Measurements from ENCODE around the gene NADK2. TPM values are rescaled to one million over a fixed set of nuclear protein-coding genes. Genes with fewer than 3 reads are reported as not detected.
"Not testable (repeated sequence)": the region's sequence is repeated elsewhere in the genome, so short reads cannot be mapped to it uniquely, and the experiment has no call there.

Gene NADK2
- total and polyA plus RNA-seq, 4 donors = 73.6 to 178 (median 88.0) TPM

GRCh38 chr5:36285837-36286615, 44.3 kb upstream of the NADK2 start:
- WGBS = 28% methylated on average over 2 of the region's 2 CpGs
- Histone ChIP-seq H3K27me3 (ENCODE audit: control insufficient read depth in 4 of 4, insufficient read depth in 4 of 4, low read length in 3 of 4) (no peaks in the 10 kb centered on the region), H3K27ac (ENCODE audit: low read depth in 1 of 2, low read length in 2 of 2) (no peak overlapping the region), H3K4me1 (ENCODE audit: control insufficient read depth in 4 of 4, insufficient read depth in 4 of 4, low read length in 3 of 4) (no peaks in the 10 kb centered on the region), H3K9me3 (ENCODE audit: control insufficient read depth in 4 of 4, low read length in 3 of 4) (peaks cover 0 to 4% (median 0%) of the 10 kb centered on the region in 4 donors), H3K4me3 (ENCODE audit: low read depth in 1 of 3, low read length in 3 of 3) (no peak overlapping the region), H3K36me3 (ENCODE audit: control insufficient read depth in 4 of 4, insufficient read depth in 3 of 4, low read depth in 1 of 4, low read length in 3 of 4) (no peaks in the 10 kb centered on the region), H3K9ac (ENCODE audit: low read depth in 1 of 2, low read length in 2 of 2) (no peak overlapping the region)
- no peak for TF ChIP-seq YY1 (IDR thresholded peaks at IDR 0.05)
- TF ChIP-seq RXRA (IDR thresholded peaks at IDR 0.05) = no peak
- no peak for TF ChIP-seq GABPA (IDR thresholded peaks at IDR 0.05 in 1 of 2, conservative IDR thresholded peaks at IDR 0.05 in 1 of 2)
- TF ChIP-seq, protein P1, sequence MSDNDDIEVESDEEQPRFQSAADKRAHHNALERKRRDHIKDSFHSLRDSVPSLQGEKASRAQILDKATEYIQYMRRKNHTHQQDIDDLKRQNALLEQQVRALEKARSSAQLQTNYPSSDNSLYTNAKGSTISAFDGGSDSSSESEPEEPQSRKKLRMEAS (IDR thresholded peaks at IDR 0.05) = no peak
- TF ChIP-seq CTCF (IDR thresholded peaks at IDR 0.05; ENCODE audit: low read depth, low read length, missing input control) = no peak
- TF ChIP-seq TAF1 (conservative IDR thresholded peaks at IDR 0.05) = no peak
- no peak for TF ChIP-seq EGR1 (IDR thresholded peaks at IDR 0.05; ENCODE audit: low read depth in 2 of 2)
- TF ChIP-seq RAD21 (IDR thresholded peaks at IDR 0.05) = no peak
- TF ChIP-seq HNF4A (conservative IDR thresholded peaks at IDR 0.05) = no peak
- no peak for DNase-seq (ENCODE audit: low spot score)

GRCh38 chr5:36283775-36284174, 42.0 kb upstream of the NADK2 start:
- not testable (repeated sequence) for H3K4me1 ChIP-seq (ENCODE audit: control insufficient read depth in 4 of 4, insufficient read depth in 4 of 4, low read length in 3 of 4); H3K9me3 ChIP-seq (ENCODE audit: control insufficient read depth in 4 of 4, low read length in 3 of 4); H3K9ac ChIP-seq (ENCODE audit: low read depth in 1 of 2, low read length in 2 of 2); H3K27ac ChIP-seq (ENCODE audit: low read depth in 1 of 2, low read length in 2 of 2); H3K4me3 ChIP-seq (ENCODE audit: low read depth in 1 of 3, low read length in 3 of 3); H3K36me3 ChIP-seq (ENCODE audit: control insufficient read depth in 4 of 4, insufficient read depth in 3 of 4, low read depth in 1 of 4, low read length in 3 of 4); DNase-seq (ENCODE audit: low spot score); H3K27me3 ChIP-seq (ENCODE audit: control insufficient read depth in 4 of 4, insufficient read depth in 4 of 4, low read length in 3 of 4)
- 90% methylated on average over 3 of the region's 3 CpGs for WGBS

DNA sequence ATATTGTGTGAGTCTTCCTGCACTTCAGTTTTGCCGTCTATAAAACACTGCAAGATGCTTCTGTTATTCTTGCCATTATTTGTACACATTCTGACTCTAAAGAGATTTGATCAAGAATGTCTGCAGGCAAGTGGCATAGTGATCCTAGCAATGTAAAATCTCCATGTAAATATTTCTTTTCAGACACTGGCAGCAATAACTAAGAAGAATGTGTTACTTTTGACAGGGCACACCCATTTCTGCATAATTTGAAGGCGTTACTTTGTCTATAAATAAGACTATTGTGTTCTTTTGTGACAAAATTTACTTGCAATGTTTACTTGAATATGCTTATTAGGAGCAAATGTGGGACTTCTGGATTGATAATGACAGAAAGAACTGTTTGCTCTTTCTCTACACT, 39.9 kb upstream of the NADK2 start:
- 93% methylated on average over 2 of the region's 2 CpGs for WGBS
- Histone ChIP-seq H3K4me3 (ENCODE audit: low read depth in 1 of 3, low read length in 3 of 3) (no peak overlapping the region), H3K9ac (ENCODE audit: low read depth in 1 of 2, low read length in 2 of 2) (no peak overlapping the region), H3K36me3 (ENCODE audit: control insufficient read depth in 4 of 4, insufficient read depth in 3 of 4, low read depth in 1 of 4, low read length in 3 of 4) (no peaks in the 10 kb centered on the region), H3K27me3 (ENCODE audit: control insufficient read depth in 4 of 4, insufficient read depth in 4 of 4, low read length in 3 of 4) (no peaks in the 10 kb centered on the region), H3K27ac (ENCODE audit: low read depth in 1 of 2, low read length in 2 of 2) (no peak overlapping the region), H3K4me1 (ENCODE audit: control insufficient read depth in 4 of 4, insufficient read depth in 4 of 4, low read length in 3 of 4) (peaks cover 3 to 9% (median 3%) of the 10 kb centered on the region in 4 donors), H3K9me3 (ENCODE audit: control insufficient read depth in 4 of 4, low read length in 3 of 4) (no peaks in the 10 kb centered on the region)
- DNase-seq (ENCODE audit: low spot score) = no peak
- TF ChIP-seq CTCF (IDR thresholded peaks at IDR 0.05; ENCODE audit: low read depth, low read length, missing input control) (no peak), SP1 (IDR thresholded peaks at IDR 0.05) (no peak), NR2F2 (IDR thresholded peaks at IDR 0.05) (no peak)
- TF ChIP-seq, protein P2, sequence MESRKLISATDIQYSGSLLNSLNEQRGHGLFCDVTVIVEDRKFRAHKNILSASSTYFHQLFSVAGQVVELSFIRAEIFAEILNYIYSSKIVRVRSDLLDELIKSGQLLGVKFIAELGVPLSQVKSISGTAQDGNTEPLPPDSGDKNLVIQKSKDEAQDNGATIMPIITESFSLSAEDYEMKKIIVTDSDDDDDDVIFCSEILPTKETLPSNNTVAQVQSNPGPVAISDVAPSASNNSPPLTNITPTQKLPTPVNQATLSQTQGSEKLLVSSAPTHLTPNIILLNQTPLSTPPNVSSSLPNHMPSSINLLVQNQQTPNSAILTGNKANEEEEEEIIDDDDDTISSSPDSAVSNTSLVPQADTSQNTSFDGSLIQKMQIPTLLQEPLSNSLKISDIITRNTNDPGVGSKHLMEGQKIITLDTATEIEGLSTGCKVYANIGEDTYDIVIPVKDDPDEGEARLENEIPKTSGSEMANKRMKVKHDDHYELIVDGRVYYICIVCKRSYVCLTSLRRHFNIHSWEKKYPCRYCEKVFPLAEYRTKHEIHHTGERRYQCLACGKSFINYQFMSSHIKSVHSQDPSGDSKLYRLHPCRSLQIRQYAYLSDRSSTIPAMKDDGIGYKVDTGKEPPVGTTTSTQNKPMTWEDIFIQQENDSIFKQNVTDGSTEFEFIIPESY (IDR thresholded peaks at IDR 0.05) = no peak
